Skeletal muscle cell (primary cell): ENCODE measurements around the gene TRIM41.
A peak's percentile ranks its signal among the peaks of the same experiment; 100 is the strongest.

Source experiments
- DNase-seq: peaks from one replicate; pipeline ENCODE4 v3.0.0-alpha.2; 2010; ENCODE audit warnings: low read depth
- H3K4me3 ChIP-seq: 2 replicates; pipeline ENCODE4 v1.5.1; 2011; ENCODE audit warnings: low read depth, mild to moderate bottlenecking, control low read depth, low read length, moderate library complexity

The TRIM41 gene

GRCh38 chr5:181223729-181224389 is 778 bp downstream of the TRIM41 start:
- DNase-seq, result no peak
- peak overlapping the region; percentile 79 for H3K4me3 ChIP-seq

DNA sequence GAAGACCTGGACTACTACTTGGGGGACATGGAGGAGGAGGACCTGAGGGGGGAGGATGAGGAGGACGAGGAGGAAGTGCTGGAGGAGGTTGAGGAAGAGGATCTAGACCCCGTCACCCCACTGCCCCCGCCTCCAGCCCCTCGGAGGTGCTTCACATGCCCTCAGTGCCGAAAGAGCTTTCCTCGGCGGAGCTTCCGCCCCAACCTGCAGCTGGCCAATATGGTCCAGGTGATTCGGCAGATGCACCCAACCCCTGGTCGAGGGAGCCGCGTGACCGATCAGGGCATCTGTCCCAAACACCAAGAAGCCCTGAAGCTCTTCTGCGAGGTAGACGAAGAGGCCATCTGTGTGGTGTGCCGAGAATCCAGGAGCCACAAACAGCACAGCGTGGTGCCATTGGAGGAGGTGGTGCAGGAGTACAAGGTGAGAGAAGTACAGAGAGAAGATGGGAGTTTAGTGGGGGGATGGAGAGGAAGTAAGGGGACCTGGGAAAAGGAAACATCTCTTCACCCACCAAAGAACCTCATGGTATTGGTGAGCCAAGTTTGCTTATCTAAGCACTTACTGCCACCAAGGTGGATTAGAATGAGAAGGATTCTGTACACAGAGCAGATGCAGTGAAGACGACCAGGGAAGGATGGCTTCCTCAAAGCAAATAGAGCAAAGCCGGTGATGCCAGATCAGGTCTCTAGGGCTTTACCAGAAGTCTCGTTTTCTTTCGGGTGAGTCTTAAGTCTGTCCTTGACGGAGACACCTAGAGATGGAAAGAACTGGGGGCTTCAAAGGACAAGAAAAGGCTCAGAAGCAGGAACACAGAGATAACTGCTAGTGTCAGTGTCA is 1.5 kb downstream of the TRIM41 start:
- peak overlapping the region; percentile 79 for H3K4me3 ChIP-seq
- DNase-seq, result no peak

DNA sequence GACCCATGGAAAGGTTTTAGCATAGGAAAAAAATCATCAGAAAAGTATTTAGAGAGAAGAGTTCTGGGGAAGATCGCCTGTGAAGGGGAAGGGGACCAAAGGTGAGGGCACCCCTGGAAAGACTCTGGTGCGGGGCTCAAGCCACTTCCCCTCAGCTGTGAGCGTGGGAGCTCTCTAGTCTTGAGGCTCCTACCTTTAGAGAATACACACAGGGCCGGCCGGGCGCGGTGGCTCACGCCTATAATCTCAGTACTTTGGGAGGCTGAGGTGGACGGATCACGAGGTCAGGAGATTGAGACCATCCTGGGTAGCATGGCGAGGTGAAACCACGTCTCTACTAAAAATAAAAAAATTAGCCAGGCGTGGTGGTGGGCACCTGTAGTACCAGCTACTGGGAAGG is 6.9 kb downstream of the TRIM41 start:
- no peak overlapping the region for H3K4me3 ChIP-seq
- no peak for DNase-seq

DNA sequence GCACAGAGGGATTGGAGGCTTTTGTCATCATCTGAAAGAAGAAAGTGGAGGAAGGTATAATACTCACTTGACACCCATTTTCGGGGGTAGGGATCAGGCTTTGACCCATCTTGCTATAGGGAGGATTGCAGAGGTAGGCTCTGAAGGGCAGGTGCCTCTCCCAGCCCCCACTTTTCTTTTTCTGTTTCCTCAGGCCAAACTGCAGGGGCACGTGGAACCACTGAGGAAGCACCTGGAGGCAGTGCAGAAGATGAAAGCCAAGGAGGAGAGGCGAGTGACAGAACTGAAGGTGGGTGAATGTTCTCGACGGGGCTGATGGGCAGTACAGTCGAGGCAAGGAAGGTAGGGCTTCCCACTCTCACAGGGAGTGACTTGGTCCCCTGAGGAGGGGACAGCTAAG is 7.5 kb downstream of the TRIM41 start:
- no peak overlapping the region for H3K4me3 ChIP-seq
- DNase-seq, result no peak

GRCh38 chr5:181231432-181231831 is 8.4 kb downstream of the TRIM41 start:
- DNase-seq, result no peak
- H3K4me3 ChIP-seq, result no peak overlapping the region

DNA sequence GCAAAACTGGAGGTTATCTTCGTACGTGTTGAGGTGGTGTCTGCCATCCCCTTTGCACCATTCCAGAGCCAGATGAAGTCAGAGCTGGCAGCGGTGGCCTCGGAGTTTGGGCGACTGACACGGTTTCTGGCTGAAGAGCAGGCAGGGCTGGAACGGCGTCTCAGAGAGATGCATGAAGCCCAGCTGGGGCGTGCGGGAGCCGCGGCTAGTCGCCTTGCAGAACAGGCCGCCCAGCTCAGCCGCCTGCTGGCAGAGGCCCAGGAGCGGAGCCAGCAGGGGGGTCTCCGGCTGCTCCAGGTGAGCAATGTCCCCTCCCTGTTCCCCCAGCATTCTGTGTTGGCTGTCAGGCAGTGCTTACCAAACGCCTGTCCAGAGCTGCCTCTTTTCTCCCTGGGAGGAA is 9.5 kb downstream of the TRIM41 start:
- H3K4me3 ChIP-seq, result no peak overlapping the region
- DNase-seq, result no peak

- H3K4me3 ChIP-seq, result no peak overlapping the region
Observed at GRCh38 chr5:181233088-181233800, 10.2 kb downstream of the TRIM41 start.

DNA sequence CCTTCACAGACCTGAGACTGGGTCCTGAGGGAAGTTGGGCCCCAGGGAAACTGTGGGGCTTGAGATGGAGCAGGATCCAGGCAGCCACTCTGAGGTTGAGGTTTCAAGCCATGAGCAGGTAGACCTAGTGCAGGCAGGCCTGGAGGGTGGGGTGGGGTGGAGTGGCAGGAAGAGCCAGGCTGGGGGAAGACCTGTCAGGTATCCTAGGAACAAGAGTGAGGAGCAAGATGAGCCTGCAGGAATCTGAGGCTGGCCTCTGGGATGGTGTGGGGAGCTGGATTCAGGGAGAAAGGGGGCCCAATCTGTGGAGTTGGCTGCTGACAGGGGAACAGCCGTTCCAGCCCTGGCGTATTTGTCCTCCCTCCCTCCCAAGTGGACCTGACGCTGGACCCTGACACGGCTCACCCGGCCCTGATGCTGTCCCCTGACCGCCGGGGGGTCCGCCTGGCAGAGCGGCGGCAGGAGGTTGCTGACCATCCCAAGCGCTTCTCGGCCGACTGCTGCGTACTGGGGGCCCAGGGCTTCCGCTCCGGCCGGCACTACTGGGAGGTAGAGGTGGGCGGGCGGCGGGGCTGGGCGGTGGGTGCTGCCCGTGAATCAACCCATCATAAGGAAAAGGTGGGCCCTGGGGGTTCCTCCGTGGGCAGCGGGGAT is 10.8 kb downstream of the TRIM41 start:
- DNase-seq, result no peak
- no peak overlapping the region for H3K4me3 ChIP-seq

More at GRCh38 chr5:181233088-181233800, 10.2 kb downstream of the TRIM41 start:
- no peak for DNase-seq

DNA sequence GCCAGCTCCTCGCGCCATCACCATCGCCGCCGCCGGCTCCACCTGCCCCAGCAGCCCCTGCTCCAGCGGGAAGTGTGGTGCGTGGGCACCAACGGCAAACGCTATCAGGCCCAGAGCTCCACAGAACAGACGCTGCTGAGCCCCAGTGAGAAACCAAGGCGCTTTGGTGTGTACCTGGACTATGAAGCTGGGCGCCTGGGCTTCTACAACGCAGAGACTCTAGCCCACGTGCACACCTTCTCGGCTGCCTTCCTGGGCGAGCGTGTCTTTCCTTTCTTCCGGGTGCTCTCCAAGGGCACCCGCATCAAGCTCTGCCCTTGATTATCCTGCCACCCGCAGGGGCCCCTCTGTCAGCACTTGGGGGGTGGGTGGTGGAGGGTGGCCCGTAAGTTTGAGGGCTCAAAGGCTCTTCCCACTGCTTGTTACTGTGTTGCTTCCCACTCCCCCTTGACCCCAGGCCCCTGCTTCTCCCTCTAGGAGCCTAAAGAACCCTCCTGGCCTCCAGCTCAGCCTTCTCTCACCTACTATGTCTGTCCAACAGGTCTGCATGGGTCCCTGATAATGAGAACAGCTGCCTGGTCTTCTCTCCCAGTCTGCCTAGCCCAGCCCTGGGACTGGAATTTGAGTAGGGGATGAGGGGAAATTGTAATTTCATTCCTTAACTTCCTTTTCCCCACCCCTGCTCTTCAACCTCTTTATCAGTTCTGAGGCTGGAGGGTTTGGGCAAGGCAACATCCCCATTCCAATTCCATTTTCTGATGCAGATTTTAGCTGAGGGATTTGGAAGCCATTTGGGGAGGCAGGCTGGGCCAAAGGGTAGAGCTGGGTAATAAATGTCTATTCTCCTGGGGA is 11.6 kb downstream of the TRIM41 start:
- H3K4me3 ChIP-seq, result no peak overlapping the region
- no peak for DNase-seq

GRCh38 chr5:181235323-181235688 is 12.2 kb downstream of the TRIM41 start:
- DNase-seq, result no peak
- no peak overlapping the region for H3K4me3 ChIP-seq

GRCh38 chr5:181235689-181236366 is 12.7 kb downstream of the TRIM41 start:
- DNase-seq, result no peak
- H3K4me3 ChIP-seq, result no peak overlapping the region

- DNase-seq, result no peak
Observed at GRCh38 chr5:181236471-181236870, 13.4 kb downstream of the TRIM41 start.

DNA sequence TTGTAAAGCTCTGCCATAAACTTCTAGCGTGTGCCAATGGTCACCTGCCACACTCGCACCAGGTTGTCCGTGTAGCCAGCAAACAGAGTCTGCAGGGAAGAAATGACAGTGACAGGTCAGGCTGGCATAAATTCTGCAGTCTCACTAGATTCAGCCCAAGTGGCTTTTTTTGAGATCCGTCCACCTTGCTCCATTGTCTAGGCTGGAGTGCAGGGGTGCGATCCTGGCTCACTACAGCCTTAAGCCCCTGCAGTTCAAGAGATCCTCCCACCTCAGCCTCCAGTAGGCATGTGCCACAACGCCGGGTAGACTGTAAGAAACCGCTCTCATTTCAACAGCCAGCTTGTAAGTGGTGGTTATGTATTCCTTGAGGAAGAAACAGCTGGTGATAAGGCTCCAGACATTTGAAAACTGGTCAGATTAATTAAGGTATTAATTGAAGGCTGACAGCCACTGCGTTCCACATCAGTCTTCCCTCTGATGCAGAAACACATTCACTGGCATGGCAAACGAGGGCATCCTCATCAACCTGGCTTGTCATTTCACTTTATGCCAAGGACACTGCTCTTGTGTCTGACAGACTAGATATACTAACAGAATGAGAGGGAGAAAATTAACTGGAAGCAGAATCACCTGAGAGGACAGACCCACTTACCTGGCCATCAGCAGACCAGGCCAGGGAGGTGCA is 14.0 kb downstream of the TRIM41 start:
- no peak overlapping the region for H3K4me3 ChIP-seq
- DNase-seq, result no peak

More at GRCh38 chr5:181236471-181236870, 13.4 kb downstream of the TRIM41 start:
- no peak overlapping the region for H3K4me3 ChIP-seq

DNA sequence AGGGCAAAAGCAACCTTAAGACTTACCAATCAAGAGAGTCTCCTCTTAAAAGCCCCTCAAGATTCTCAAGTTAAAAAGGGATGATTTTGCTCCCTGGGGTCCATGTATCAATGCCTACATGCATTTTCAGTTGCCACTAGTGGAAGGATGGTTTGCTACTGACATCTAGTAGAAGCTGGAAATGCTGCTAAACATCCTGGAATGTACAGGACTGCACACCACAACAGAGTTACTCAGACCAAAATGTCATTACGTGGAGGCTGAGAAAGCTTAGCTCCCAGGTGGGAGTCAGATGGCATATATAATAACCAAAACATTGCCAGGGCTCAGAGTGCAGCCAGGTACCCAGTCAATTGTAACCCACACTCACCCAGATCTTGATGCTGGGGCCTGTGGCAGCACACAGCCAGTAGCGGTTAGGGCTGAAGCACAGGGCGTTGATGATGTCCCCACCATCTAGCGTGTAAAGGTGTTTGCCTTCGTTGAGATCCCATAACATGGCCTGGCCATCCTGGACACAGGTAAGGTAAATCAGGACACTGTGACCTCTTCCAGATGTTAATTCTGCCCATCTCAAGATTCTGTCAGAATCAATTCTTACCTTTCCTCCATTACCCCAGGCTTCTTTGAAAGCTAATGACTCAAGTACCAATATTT is 14.8 kb downstream of the TRIM41 start:
- no peak overlapping the region for H3K4me3 ChIP-seq
- no peak for DNase-seq

GRCh38 chr5:181239062-181239663 is 16.1 kb downstream of the TRIM41 start:
- no peak for DNase-seq
- no peak overlapping the region for H3K4me3 ChIP-seq

GRCh38 chr5:181241393-181241975 is 18.4 kb downstream of the TRIM41 start:
- H3K4me3 ChIP-seq, result peak overlapping the region; percentile 94
- DNase-seq, result no peak

DNA sequence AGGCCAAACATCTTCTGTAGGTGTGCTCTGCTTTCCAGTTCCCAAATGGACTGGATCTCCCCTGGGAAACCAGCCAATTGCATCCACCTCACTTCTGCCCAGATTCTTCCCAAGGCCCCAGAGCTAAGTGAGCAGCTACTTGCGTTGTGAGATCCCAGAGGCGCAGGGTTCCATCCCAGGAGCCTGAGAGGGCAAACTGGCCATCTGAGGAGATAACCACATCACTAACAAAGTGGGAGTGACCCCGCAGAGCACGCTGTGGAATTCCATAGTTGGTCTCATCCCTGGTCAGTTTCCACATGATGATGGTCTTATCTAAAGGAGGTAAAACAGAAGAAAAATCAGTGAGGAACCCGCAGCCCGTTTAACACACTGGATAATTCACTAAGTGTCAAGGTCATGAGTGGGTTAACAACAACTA is 19.0 kb downstream of the TRIM41 start:
- peak overlapping the region; percentile 94 for H3K4me3 ChIP-seq
- no peak for DNase-seq
